SK-N-MC (cell line): ENCODE data around the gene ALDH16A1.

Experiments used
- EZH2 ChIP-seq: fragments of 200-600 bp; sonication (generic); IDR thresholded peaks from one replicate; pipeline ENCODE4 v1.6.1; 2017; ENCODE audit warnings: antibody characterized with exemption
- POLR2AphosphoS5 ChIP-seq: IDR thresholded peaks from 2 replicates; pipeline ENCODE4 v1.6.1; 2012; ENCODE audit warnings: mild to moderate bottlenecking, low read depth, low read length, borderline replicate concordance

- TF ChIP-seq POLR2AphosphoS5 (no peak), EZH2 (no peak)
These were observed 19.7 kb upstream of the ALDH16A1 start for GRCh38 chr19:49433240-49433901.
